Aorta (tissue), 5 donors: ENCODE results near the gene ZYG11A. TPM values are rescaled to one million over a fixed set of nuclear protein-coding genes. Genes with fewer than 3 reads are reported as not detected.
"Not testable (repeated sequence)": the region's sequence is repeated elsewhere in the genome, so short reads cannot be mapped to it uniquely, and the experiment has no call there.

Experiments
- ATAC-seq: fragments of 200-7000 bp; cut with Tn5 transposase; one replicate; pipeline ENCODE4 v1.9.1; 2022; ENCODE audit warnings: moderate library complexity; ENCODE audit not compliant: low FRiP score
- DNase-seq, 2 donors: peaks; one replicate each; pipeline ENCODE4 v3.0.0-alpha.2; 2020
- H3K27ac ChIP-seq, 2 donors: one replicate each; pipeline ENCODE4 v1.5.1; 2013; ENCODE audit warnings: low read length in 2 of 2, mild to moderate bottlenecking in 2 of 2, moderate library complexity in 2 of 2, control low read depth in 1 of 2, inconsistent platforms in 1 of 2, low read depth in 1 of 2
- H3K27me3 ChIP-seq, 2 donors: one replicate each; pipeline ENCODE4 v1.6.1; 2013; ENCODE audit warnings: control low read depth in 1 of 2, low read length in 1 of 2, mild to moderate bottlenecking in 1 of 2, moderate library complexity in 1 of 2; ENCODE audit not compliant: insufficient read depth in 2 of 2, control insufficient read depth in 1 of 2
- H3K36me3 ChIP-seq, 2 donors: one replicate each; pipeline ENCODE4 v1.6.1; 2013; ENCODE audit warnings: control low read depth in 1 of 2, low read length in 1 of 2, mild to moderate bottlenecking in 1 of 2; ENCODE audit not compliant: insufficient read depth in 2 of 2, control insufficient read depth in 1 of 2
- H3K4me1 ChIP-seq, 2 donors: one replicate each; pipeline ENCODE4 v1.6.1; 2013; ENCODE audit warnings: low read length in 2 of 2, control low read depth in 1 of 2, mild to moderate bottlenecking in 1 of 2, moderate library complexity in 1 of 2; ENCODE audit not compliant: insufficient read depth in 2 of 2, control insufficient read depth in 1 of 2
- H3K4me3 ChIP-seq, 2 donors: one replicate each; pipeline ENCODE4 v1.5.1; 2013; ENCODE audit warnings: low read length in 2 of 2, control low read depth in 1 of 2, mild to moderate bottlenecking in 1 of 2
- H3K9me3 ChIP-seq: one replicate; pipeline ENCODE4 v1.6.1; 2013; ENCODE audit warnings: mild to moderate bottlenecking, low read length; ENCODE audit not compliant: control insufficient read depth
- WGBS, 2 donors: extraction: QIAGEN DNeasy Blood & Tissue Kit; methylation state at CpG; one replicate each; pipeline ENCODE4 v1.1.7; 2013; 5-methylcytosine and 5-hydroxymethylcytosine counted together
- intact Hi-C, 2 donors: fragments of 100-400 bp; cut with DNase I; formaldehyde crosslinking; loops; one replicate each; pipeline versions ENCODE4 v1.14.2 to v1.15.0; 2022
- long read RNA-seq, 2 donors: library from polyadenylated mRNA; unstranded; transcript quantifications; one replicate each; pipeline ENCODE4 v2.0.0, GENCODE V29; 2020 to 2021
- polyA plus RNA-seq, 2 donors: library from polyadenylated mRNA; stranded (reverse); fragments of 200-250 nt; gene quantifications; one replicate each; pipeline ENCODE4 v1.2.3, GENCODE V29; 2013
- total RNA-seq, 2 donors: library from RNA; stranded (reverse); fragmentation: NEBNext Ultra II Directional; extraction: Animal tissue kit (Norgen Biotek cat#: 25700); gene quantifications; one replicate each; pipeline ENCODE4 v1.2.1, GENCODE V29; 2021
- donor health status: healthy with polysubstance abuse.
- donor health status: Bipolar disorder and iron deficiency.
- donor health status: DM: no; HTN: no; CAD: no.
- donor health status: DM: no; HTN: no; CAD: no.
- donor health status: DM: yes; HTN: yes; CAD: no.

Gene ZYG11A
- total RNA-seq (under 1 TPM in 1 of 2 donors, not detected in 1; 0.18 TPM), polyA plus RNA-seq (under 1 TPM; 0.13 TPM)
- long read RNA-seq, donor 1 = 0 reads
- long read RNA-seq, donor 2 = 0 reads

DNA sequence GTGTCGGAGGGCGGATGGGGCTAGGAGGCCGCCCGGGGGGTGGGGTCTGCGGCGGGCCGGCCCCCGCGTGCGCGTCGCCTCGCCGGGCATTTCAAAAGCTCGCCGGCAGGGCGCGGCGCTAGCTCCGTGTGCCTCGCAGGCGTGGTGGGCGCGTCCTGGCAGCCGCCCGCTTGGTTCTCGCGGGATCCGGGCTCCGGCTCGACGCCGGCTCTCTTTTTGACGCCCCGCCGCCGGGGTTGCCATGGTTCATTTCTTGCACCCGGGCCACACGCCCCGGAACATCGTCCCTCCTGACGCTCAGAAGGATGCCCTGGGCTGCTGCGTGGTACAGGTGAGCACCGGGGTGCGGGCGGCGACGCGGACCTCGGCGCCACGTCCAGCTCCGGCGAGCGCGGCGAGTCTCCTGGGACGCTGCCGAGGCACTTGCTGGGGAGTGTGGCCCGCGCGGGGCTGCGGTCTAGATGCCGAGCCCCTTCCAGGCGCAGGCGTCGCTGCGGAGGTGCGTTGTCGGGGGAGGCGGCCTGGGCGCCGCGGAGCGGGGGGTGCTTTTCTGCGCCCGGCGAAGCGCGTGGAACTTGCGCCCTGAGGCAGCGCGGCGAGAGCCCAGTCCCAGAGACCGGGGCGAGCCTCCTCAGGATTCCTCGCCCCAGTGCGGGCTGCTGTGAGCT, at the start of gene ZYG11A:
ZYG11A (plus strand) TSS at position 118 of the 668 bp plus-strand sequence; CDS start at position 242, 124 bp downstream.
- WGBS, 2 donors = 1 to 2% methylated on average over 52 to 88 of the region's 88 CpGs
- peak; percentile 66 to 86 for DNase-seq
- H3K27me3 ChIP-seq = peaks cover 0 to 2% of the 10 kb centered on the region in 2 donors
- H3K9me3 ChIP-seq = no peaks in the 10 kb centered on the region
- ATAC-seq = peak; percentile 83
- H3K27ac ChIP-seq = no peak within 1 kb of the TSS
- H3K36me3 ChIP-seq = no peaks in the 10 kb centered on the region
- no peaks in the 10 kb centered on the region for H3K4me1 ChIP-seq
- no peak within 1 kb of the TSS for H3K4me3 ChIP-seq
- intact Hi-C loops = no loop called here

DNA sequence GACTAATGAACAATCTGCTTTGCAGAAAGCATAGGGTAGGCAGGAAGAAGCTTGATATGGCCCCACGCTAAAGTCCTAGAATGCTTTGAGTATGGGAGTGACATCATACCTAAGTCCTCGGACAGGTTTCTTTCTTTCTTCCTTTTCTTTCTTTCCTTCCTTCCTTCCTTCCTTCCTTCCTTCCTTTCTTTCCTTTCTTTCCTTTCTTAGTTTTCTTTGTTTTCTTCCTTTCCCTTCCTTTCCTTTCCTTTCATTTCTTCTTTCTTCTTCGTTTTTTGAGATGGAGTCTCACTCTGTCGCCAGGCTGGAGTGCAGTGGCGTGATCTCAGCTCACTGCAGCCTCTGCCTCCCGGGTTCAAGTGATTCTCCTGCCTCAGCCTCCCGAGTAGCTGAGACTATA, 48.8 kb upstream of the ZYG11A start:
- ATAC-seq, DNase-seq, H3K36me3 ChIP-seq, H3K27me3 ChIP-seq, H3K4me1 ChIP-seq, H3K4me3 ChIP-seq, H3K27ac ChIP-seq, intact Hi-C loops, H3K9me3 ChIP-seq: not testable (repeated sequence)
- WGBS, 2 donors = 90 to 94% methylated on average over 7 of the region's 7 CpGs

DNA sequence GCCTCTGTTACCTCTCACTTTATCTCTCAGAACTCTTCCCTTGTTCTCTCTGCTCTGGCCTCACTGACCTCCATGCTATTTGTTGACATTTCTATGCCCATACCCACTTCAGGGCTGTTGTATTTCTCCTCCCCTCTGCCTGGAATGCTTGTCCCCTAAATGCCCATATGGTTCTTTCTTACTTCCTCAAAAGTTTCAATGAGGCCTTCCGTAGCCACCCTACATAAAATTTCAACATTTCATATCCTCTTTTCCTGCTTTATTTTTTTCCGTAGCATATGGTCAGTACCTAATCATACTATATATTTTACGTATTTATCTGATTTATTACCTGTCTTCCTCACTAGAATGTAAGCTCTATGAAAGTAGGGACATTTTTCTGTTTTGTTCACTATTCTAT, 47.1 kb upstream of the ZYG11A start:
- Histone ChIP-seq H3K36me3 (peaks cover 2 to 5% of the 10 kb centered on the region in 2 donors), H3K4me1 (no peaks in the 10 kb centered on the region), H3K4me3 (no peak overlapping the region), H3K9me3 (no peaks in the 10 kb centered on the region), H3K27ac (no peak overlapping the region), H3K27me3 (no peaks in the 10 kb centered on the region)
- no peak for ATAC-seq
- WGBS, 2 donors = 92% methylated on average over 3 of the region's 3 CpGs
- intact Hi-C loops = no loop called here
- no peak for DNase-seq

DNA sequence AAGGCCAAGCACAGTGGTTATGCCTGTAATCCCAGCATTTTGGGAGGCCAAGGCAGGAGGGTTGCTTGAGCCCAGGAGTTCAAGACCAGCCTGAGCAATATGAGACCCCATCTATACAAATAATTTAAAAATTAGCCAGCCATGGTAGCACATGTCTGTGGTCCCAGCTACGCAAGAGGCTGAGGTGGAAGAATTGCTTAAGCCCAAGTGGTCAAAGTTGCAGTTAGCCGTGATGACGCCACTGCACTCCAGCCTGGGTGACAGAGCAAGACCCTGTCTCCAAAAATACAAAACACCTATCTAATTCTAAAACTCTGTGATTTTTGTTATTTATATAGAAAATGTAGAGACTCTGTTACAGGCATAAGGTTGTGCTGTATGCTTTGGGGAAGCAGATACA, 44.2 kb upstream of the ZYG11A start:
- DNase-seq (no peak), ATAC-seq (no peak)
- Histone ChIP-seq H3K27ac (no peak overlapping the region), H3K9me3 (no peaks in the 10 kb centered on the region), H3K27me3 (no peaks in the 10 kb centered on the region), H3K4me3 (no peak overlapping the region), H3K36me3 (peaks cover 0 to 2% of the 10 kb centered on the region in 2 donors), H3K4me1 (no peaks in the 10 kb centered on the region)
- intact Hi-C loops = no loop called here
- WGBS, 2 donors = 93 to 96% methylated on average over 3 of the region's 3 CpGs

DNA sequence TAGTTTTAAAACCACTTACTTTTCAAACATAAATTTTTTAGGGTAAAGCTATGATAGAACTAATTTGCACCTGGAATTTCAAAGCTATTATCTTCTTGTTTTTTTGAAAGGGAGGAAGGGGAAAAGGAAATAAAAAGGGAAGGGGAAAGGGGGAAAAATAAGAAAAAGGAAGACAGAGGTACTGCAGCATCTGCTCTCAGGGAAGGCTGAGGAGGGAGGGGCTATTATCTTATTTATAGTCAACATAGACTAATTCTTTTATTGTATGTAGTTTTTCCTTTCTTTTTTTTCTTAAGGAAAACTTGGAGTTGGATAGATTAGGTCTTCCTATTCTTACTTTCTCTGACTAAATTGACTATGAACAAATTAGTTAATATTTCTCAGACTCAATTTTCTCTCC, 41.5 kb upstream of the ZYG11A start:
- ATAC-seq (no peak), DNase-seq (no peak)
- Histone ChIP-seq H3K4me3 (no peak overlapping the region), H3K9me3 (no peaks in the 10 kb centered on the region), H3K27ac (no peak overlapping the region), H3K36me3 (peaks cover 0 to 2% of the 10 kb centered on the region in 2 donors), H3K4me1 (no peaks in the 10 kb centered on the region), H3K27me3 (no peaks in the 10 kb centered on the region)
- intact Hi-C loops = no loop called here

DNA sequence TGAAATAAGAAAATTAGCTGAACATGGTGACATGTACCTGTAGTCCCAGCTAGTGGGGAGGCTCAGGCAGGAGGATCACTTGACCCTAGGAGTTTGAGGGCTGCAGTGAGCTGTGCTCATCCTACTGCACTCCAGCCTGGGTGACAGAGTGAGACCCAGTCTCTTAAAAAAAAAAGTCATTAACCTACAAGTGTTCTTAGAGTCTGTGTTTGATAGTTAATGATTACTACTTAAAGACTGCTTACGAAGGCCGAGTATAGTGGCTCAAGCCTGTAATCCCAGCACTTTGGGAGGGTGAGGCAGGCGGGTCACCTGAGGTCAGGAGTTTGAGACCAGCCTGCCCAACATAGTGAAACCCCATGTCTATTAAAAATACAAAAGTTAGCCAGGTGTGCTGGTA, 38.5 kb upstream of the ZYG11A start:
- 94 to 97% methylated on average over 3 of the region's 3 CpGs for WGBS, 2 donors
- H3K4me3 ChIP-seq, H3K9me3 ChIP-seq, H3K4me1 ChIP-seq, ATAC-seq, DNase-seq, intact Hi-C loops, H3K36me3 ChIP-seq, H3K27me3 ChIP-seq, H3K27ac ChIP-seq: not testable (repeated sequence)

DNA sequence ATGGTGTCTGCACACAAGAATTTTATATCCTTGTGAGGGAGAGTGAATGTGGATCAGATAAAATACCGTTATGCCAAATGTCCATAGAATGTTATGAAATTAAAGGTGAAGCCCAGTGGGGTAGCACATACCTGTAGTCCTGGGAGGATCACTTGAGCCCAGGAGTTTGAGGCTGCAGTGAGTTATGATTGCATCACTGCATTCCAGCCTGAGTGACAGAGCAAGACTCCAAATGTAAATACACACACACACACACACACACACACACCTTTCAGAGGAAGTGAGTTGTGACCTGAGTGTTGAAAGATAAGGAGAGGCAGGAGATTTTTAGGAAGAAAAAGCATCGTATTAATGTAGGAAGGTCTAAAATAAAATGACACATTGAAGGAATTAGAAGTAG, 28.1 kb upstream of the ZYG11A start:
- Histone ChIP-seq H3K4me3 (no peak overlapping the region), H3K4me1 (no peaks in the 10 kb centered on the region), H3K9me3 (no peaks in the 10 kb centered on the region), H3K27me3 (no peaks in the 10 kb centered on the region), H3K27ac (no peak overlapping the region), H3K36me3 (peaks cover 0 to 2% of the 10 kb centered on the region in 2 donors)
- ATAC-seq (no peak), DNase-seq (no peak)
- intact Hi-C loops = no loop called here
- WGBS, 2 donors = 88% methylated on average over 2 of the region's 2 CpGs

DNA sequence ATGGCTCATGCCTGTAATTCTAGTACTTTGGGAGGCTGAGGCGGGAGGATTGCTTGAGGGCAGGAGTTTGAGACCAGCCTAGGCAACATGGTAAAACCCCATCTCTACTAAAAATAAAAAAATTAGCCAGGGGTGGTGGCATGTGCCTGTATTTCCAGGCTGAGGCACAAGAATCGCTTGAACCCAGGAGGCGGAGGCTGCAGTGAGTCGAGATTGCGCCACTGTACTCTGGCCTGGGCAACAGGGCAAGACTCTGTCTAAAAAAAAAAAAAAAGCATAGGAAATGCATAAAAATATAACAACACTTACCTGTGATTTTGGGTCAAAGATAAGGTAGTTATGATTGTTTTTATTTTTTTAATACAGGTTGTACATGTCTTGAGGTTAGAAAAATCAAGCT, 21.7 kb upstream of the ZYG11A start:
- H3K9me3 ChIP-seq, H3K4me3 ChIP-seq, intact Hi-C loops, H3K4me1 ChIP-seq, ATAC-seq, H3K36me3 ChIP-seq, DNase-seq, H3K27me3 ChIP-seq, H3K27ac ChIP-seq: not testable (repeated sequence)
- WGBS, 2 donors = 97 to 98% methylated on average over 5 of the region's 5 CpGs

DNA sequence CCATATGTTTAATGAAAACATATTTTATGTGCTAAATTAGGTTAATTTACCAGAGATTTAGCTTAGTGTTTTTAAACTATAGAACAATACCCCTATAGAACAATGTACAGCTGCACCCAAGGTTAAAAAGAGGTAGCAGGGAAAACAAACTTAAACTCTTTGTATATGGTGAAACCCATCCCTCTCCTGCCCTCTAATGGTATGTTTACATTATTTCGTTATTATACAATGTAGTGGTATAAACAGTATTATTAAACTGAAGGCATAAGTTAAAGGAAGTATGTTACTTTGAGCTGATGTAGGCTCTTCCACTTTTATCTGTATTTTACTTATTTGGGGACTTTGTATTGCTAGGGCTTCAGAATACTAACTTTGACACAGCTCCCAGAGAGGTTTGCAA, 16.7 kb upstream of the ZYG11A start:
- H3K9me3 ChIP-seq = no peaks in the 10 kb centered on the region
- ATAC-seq (no peak), DNase-seq (no peak)
- H3K4me1 ChIP-seq = no peaks in the 10 kb centered on the region
- WGBS, 2 donors = 22 to 31% methylated on average over 1 of the region's 1 CpG
- peaks cover 2 to 3% of the 10 kb centered on the region in 2 donors for H3K36me3 ChIP-seq
- intact Hi-C loops = no loop called here
- no peak overlapping the region for H3K27ac ChIP-seq
- no peaks in the 10 kb centered on the region for H3K27me3 ChIP-seq
- H3K4me3 ChIP-seq = no peak overlapping the region
